H1 (cell line): ENCODE results near the gene ZNF57. TPM values are rescaled to one million over a fixed set of nuclear protein-coding genes. Genes with fewer than 3 reads are reported as not detected.

ENCODE experiments used
- CTCF ChIA-PET: fragments of 300-600 bp; sonication (Branson Sonifier 250); formaldehyde crosslinking; loops from one replicate; lab custom pipeline; 2021; ENCODE audit not compliant: partially characterized antibody; lab: Charles Lee
- POLR2A ChIA-PET: fragments of 300-600 bp; sonication (Branson Sonifier 250); formaldehyde crosslinking; loops from one replicate; lab custom pipeline; 2021; ENCODE audit warnings: inconsistent platforms; ENCODE audit not compliant: partially characterized antibody; lab: Charles Lee
- DNase-seq, 2 experiments: peaks; one replicate each; pipeline versions ENCODE4 v3.0.0 to v3.0.0-alpha.2; 2010 to 2022; ENCODE audit warnings: low spot score in 2 of 2, low read depth in 1 of 2, mixed read lengths in 1 of 2
- FAIRE-seq: peaks from 2 replicates; lab custom pipeline; 2011; peaks lifted over from hg19 to GRCh38; lab: Jason Lieb, UNC
- H2AFZ ChIP-seq: 2 replicates; pipeline ENCODE4 v1.8.1; 2012; ENCODE audit warnings: low read length, inconsistent platforms
- H2AK5ac ChIP-seq: 2 replicates; pipeline ENCODE4 v1.6.1; 2013; ENCODE audit warnings: low read depth, low read length
- H2BK120ac ChIP-seq: replicated peaks from 2 replicates; pipeline ENCODE3; 2013; ENCODE audit warnings: low read depth, low read length, inconsistent platforms
- H2BK12ac ChIP-seq: 2 replicates; pipeline ENCODE4 v1.6.1; 2013; ENCODE audit warnings: low read depth, low read length
- H2BK15ac ChIP-seq: 2 replicates; pipeline ENCODE4 v1.6.1; 2013; ENCODE audit warnings: low read length
- H2BK20ac ChIP-seq: 2 replicates; pipeline ENCODE4 v1.6.1; 2013; ENCODE audit warnings: low read length
- H2BK5ac ChIP-seq: 2 replicates; pipeline ENCODE4 v1.6.1; 2013; ENCODE audit warnings: low read depth, low read length
- H3K14ac ChIP-seq: 2 replicates; pipeline ENCODE4 v1.6.1; 2013; ENCODE audit warnings: inconsistent platforms; ENCODE audit not compliant: insufficient read length
- H3K18ac ChIP-seq: 2 replicates; pipeline ENCODE4 v1.6.1; 2013; ENCODE audit warnings: low read length; ENCODE audit errors: extremely low read depth
- H3K23ac ChIP-seq: 2 replicates; pipeline ENCODE4 v1.6.1; 2013; ENCODE audit warnings: inconsistent platforms; ENCODE audit not compliant: insufficient read length
- H3K23me2 ChIP-seq: 2 replicates; pipeline ENCODE4 v1.6.1; 2013; ENCODE audit warnings: low read depth, low read length
- H3K27ac ChIP-seq: 2 replicates; pipeline ENCODE4 v1.6.1; 2011; ENCODE audit warnings: low read depth, low read length, inconsistent platforms
- H3K27me3 ChIP-seq, 4 experiments: replicated peaks in 1 of 4; 1 replicate in 1 of 4; 2 replicates in 3 of 4; pipeline versions ENCODE4 v1.6.1 to v1.8.1; 2011 to 2013; ENCODE audit warnings: low read length in 3 of 4, mild to moderate bottlenecking in 3 of 4, inconsistent platforms in 2 of 4, mixed read lengths in 2 of 4, moderate library complexity in 1 of 4; ENCODE audit not compliant: control insufficient read depth in 3 of 4, insufficient read depth in 3 of 4; ENCODE audit errors: extremely low read depth in 1 of 4
- H3K36me3 ChIP-seq, 4 experiments: 2 replicates each; pipeline versions ENCODE4 v1.6.1 to v1.8.1; 2011 to 2013; ENCODE audit warnings: mild to moderate bottlenecking in 4 of 4, low read length in 3 of 4, moderate library complexity in 2 of 4, control low read depth in 1 of 4, inconsistent platforms in 1 of 4; ENCODE audit not compliant: insufficient read depth in 4 of 4, control insufficient read depth in 2 of 4
- H3K4ac ChIP-seq: replicated peaks from 2 replicates; pipeline ENCODE3; 2013; ENCODE audit warnings: low read length, low read depth, mixed read lengths, inconsistent platforms; ENCODE audit not compliant: insufficient read length
- H3K4me1 ChIP-seq, 4 experiments: replicated peaks in 1 of 4; 1 replicate in 1 of 4; 2 replicates in 3 of 4; pipeline versions ENCODE4 v1.6.1 to v1.8.1; 2011 to 2013; ENCODE audit warnings: low read length in 3 of 4, inconsistent platforms in 2 of 4, mixed read lengths in 1 of 4; ENCODE audit not compliant: insufficient read depth in 4 of 4, control insufficient read depth in 3 of 4
- H3K4me2 ChIP-seq, 2 experiments: 2 replicates each; pipeline versions ENCODE4 v1.6.1 to v1.8.1; 2011 to 2013; ENCODE audit warnings: low read depth in 2 of 2, low read length in 2 of 2, control low read depth in 1 of 2, inconsistent platforms in 1 of 2, mild to moderate bottlenecking in 1 of 2; ENCODE audit not compliant: insufficient read depth in 1 of 2
- H3K4me3 ChIP-seq, 4 experiments: fragments of 200-600, 300-600 bp in 1 of 4; sonication (generic), shearing (Covaris generic), sonication (Bioruptor Twin) in 1 of 4; 2 replicates each; pipeline versions ENCODE4 v1.5.1 to v1.8.1; 2011 to 2016; ENCODE audit warnings: low read length in 4 of 4, low read depth in 3 of 4, control low read depth in 2 of 4, inconsistent platforms in 2 of 4, mild to moderate bottlenecking in 2 of 4, mixed read lengths in 1 of 4, moderate library complexity in 1 of 4; ENCODE audit not compliant: insufficient read depth in 2 of 4; ENCODE audit errors: extremely low read depth in 1 of 4
- H3K56ac ChIP-seq: replicated peaks from 2 replicates; pipeline ENCODE3; 2013; ENCODE audit warnings: low read depth, mild to moderate bottlenecking, mixed read lengths, low read length, inconsistent platforms; ENCODE audit not compliant: insufficient read length
- H3K79me1 ChIP-seq: 2 replicates; pipeline ENCODE4 v1.6.1; 2013; ENCODE audit warnings: low read depth, low read length, control low read depth
- H3K79me2 ChIP-seq, 2 experiments: 2 replicates each; pipeline versions ENCODE4 v1.6.1 to v1.8.1; 2012 to 2013; ENCODE audit warnings: low read length in 2 of 2, mild to moderate bottlenecking in 2 of 2, inconsistent platforms in 1 of 2; ENCODE audit not compliant: insufficient read depth in 2 of 2, control insufficient read depth in 1 of 2
- H3K9ac ChIP-seq, 4 experiments: replicated peaks in 1 of 4; 1 replicate in 1 of 4; 2 replicates in 3 of 4; pipeline versions ENCODE4 v1.6.1 to v1.8.1; 2011 to 2013; ENCODE audit warnings: low read depth in 3 of 4, low read length in 3 of 4, control low read depth in 2 of 4, mild to moderate bottlenecking in 2 of 4, moderate library complexity in 2 of 4, inconsistent platforms in 1 of 4; ENCODE audit errors: extremely low read depth in 1 of 4
- H3K9me3 ChIP-seq, 2 experiments: 2 replicates each; pipeline versions ENCODE4 v1.6.1 to v1.8.1; 2012 to 2013; ENCODE audit warnings: mild to moderate bottlenecking in 2 of 2, moderate library complexity in 2 of 2, control low read depth in 1 of 2, inconsistent platforms in 1 of 2, low read depth in 1 of 2, low read length in 1 of 2, mixed read lengths in 1 of 2; ENCODE audit not compliant: insufficient read depth in 2 of 2
- H4K20me1 ChIP-seq, 2 experiments: replicated peaks in 1 of 2; 2 replicates each; pipeline versions ENCODE3 to v1.8.1; 2011 to 2013; ENCODE audit warnings: inconsistent platforms in 2 of 2, low read length in 2 of 2, mild to moderate bottlenecking in 1 of 2; ENCODE audit not compliant: insufficient read depth in 2 of 2, control insufficient read depth in 1 of 2
- H4K5ac ChIP-seq: 2 replicates; pipeline ENCODE4 v1.6.1; 2013; ENCODE audit warnings: low read length, low read depth, mixed read lengths, inconsistent platforms; ENCODE audit not compliant: insufficient read length
- H4K8ac ChIP-seq: 2 replicates; pipeline ENCODE4 v1.8.0; 2013; ENCODE audit warnings: mild to moderate bottlenecking, moderate library complexity, low read length, inconsistent platforms; ENCODE audit not compliant: insufficient read depth; ENCODE audit errors: extremely low read depth
- H4K91ac ChIP-seq: replicated peaks from 2 replicates; pipeline ENCODE3; 2013; ENCODE audit warnings: low read length, mixed read lengths, inconsistent platforms; ENCODE audit not compliant: insufficient read length
- BCL11A ChIP-seq, 2 experiments: IDR thresholded peaks; one replicate each; pipeline ENCODE4 v1.6.1; 2011; ENCODE audit warnings: low read depth in 2 of 2, low read length in 2 of 2, mild to moderate bottlenecking in 2 of 2
- CHD1 ChIP-seq: IDR thresholded peaks from 2 replicates; pipeline ENCODE4 v1.6.1; 2012; ENCODE audit warnings: low read depth, low read length, improper control_type of control experiment
- CTCF ChIP-seq, 3 experiments: IDR thresholded peaks; 1 replicate in 2 of 3; 2 replicates in 1 of 3; pipeline versions ENCODE4 v1.5.1 to v1.6.1; 2011; ENCODE audit warnings: low read length in 3 of 3, mild to moderate bottlenecking in 3 of 3, inconsistent platforms in 2 of 3, low read depth in 1 of 3, moderate library complexity in 1 of 3; ENCODE audit not compliant: insufficient read depth in 1 of 3; ENCODE audit errors: control extremely low read depth in 1 of 3
- HDAC6 ChIP-seq: IDR thresholded peaks from one replicate; pipeline ENCODE4 v1.7.1; 2012; ENCODE audit warnings: low read depth, mild to moderate bottlenecking, inconsistent platforms, low read length, moderate library complexity
- JUN ChIP-seq: IDR thresholded peaks from 2 replicates; pipeline ENCODE4 v1.6.1; 2011; ENCODE audit warnings: low read depth, mild to moderate bottlenecking, improper control_type of control experiment, low read length
- JUND ChIP-seq: IDR thresholded peaks from 2 replicates; pipeline ENCODE4 v1.6.1; 2011; ENCODE audit warnings: mild to moderate bottlenecking, improper control_type of control experiment, low read length
- KDM1A ChIP-seq: fragments of 200-600, 300-600 bp; sonication (generic); IDR thresholded peaks from 2 replicates; pipeline ENCODE4 v1.7.1; 2016; ENCODE audit warnings: mild to moderate bottlenecking, low read length, borderline replicate concordance
- NANOG ChIP-seq: IDR thresholded peaks from 2 replicates; pipeline ENCODE4 v1.6.1; 2011; ENCODE audit warnings: low read length, low read depth, mild to moderate bottlenecking, inconsistent platforms; ENCODE audit not compliant: insufficient read depth, poor library complexity, severe bottlenecking
- NRF1 ChIP-seq: IDR thresholded peaks from 2 replicates; pipeline ENCODE4 v1.6.1; 2011; ENCODE audit warnings: mild to moderate bottlenecking, low read depth, low read length, improper control_type of control experiment
- POLR2A ChIP-seq, 2 experiments: IDR thresholded peaks; 1 replicate in 1 of 2; 2 replicates in 1 of 2; pipeline ENCODE4 v1.6.1; 2011; ENCODE audit warnings: low read depth in 2 of 2, low read length in 2 of 2, mild to moderate bottlenecking in 2 of 2; ENCODE audit errors: control extremely low read depth in 1 of 2
- RBBP5 ChIP-seq: IDR thresholded peaks from 2 replicates; pipeline ENCODE4 v1.7.1; 2012; ENCODE audit warnings: low read depth, mild to moderate bottlenecking, inconsistent platforms, low read length, moderate library complexity, borderline replicate concordance
- WGBS, 2 experiments: shearing (Covaris generic) in 1 of 2; methylation state at CpG; one replicate each; pipeline versions ENCODE4 v1.1.6 to v1.1.7; 2013 to 2015; ENCODE audit warnings: low lambda C conversion rate in 2 of 2, mixed read lengths in 2 of 2, inconsistent platforms in 1 of 2, low coverage in 1 of 2, missing lambda C conversion rate in 1 of 2; ENCODE audit not compliant: insufficient replicate concordance in 2 of 2, insufficient coverage in 1 of 2, insufficient read length in 1 of 2; ENCODE audit errors: extremely low coverage in 1 of 2, missing lambda C conversion rate in 1 of 2; 5-methylcytosine and 5-hydroxymethylcytosine counted together
- polyA plus RNA-seq, 7 experiments: library from polyadenylated mRNA; depleted of rRNA in 3 of 7; stranded (reverse) in 5 of 7; unstranded in 2 of 7; fragments of >200 nt in 5 of 7; fragments of 200-250 nt in 2 of 7; gene quantifications; 1 replicate in 5 of 7; 2 replicates in 1 of 7; 4 replicates in 1 of 7; pipeline versions ENCODE4 v1.2.1 to v1.2.3, GENCODE V29; 2011 to 2013; ENCODE audit warnings: missing spikeins in 2 of 7, mixed read lengths in 2 of 7
- total RNA-seq: library from RNA; stranded (reverse); fragmentation: NEBNext Ultra II Directional; extraction: Animal tissue kit (Norgen Biotek cat#: 25700); gene quantifications from 2 replicates; pipeline ENCODE4 v1.2.1, GENCODE V29; 2021

ZNF57 gene
- total and polyA plus RNA-seq, 2 of the 8 experiments (the other 6 are each of a cell fraction or from before 2014, with no cell fraction given): 4.9 to 8.9 TPM

- Histone ChIP-seq H2BK5ac (no peak overlapping the region), H3K4me2 (no peak overlapping the region), H3K9me3 (peaks cover 11 to 12% of the 10 kb centered on the region in 2 experiments), H4K20me1 (no peaks in the 10 kb centered on the region), H4K5ac (no peak overlapping the region), H4K91ac (no peak overlapping the region), H2BK120ac (no peak overlapping the region), H2AK5ac (no peak overlapping the region), H3K4me3 (no peak overlapping the region), H3K79me1 (no peaks in the 10 kb centered on the region), H3K4ac (no peak overlapping the region), H3K27ac (no peak overlapping the region), H2BK20ac (no peak overlapping the region), H3K27me3 (no peaks in the 10 kb centered on the region), H2AFZ (no peak overlapping the region), H3K56ac (no peak overlapping the region), H3K18ac (no peak overlapping the region), H3K36me3 (peaks cover 0 to 5% (median 0%) of the 10 kb centered on the region in 4 experiments; a peak in 1 of 8 replicates), H3K14ac (no peak overlapping the region), H2BK12ac (no peak overlapping the region), H3K4me1 (peaks cover 0 to 9% (median 2%) of the 10 kb centered on the region in 4 experiments; a peak in 3 of 7 replicates), H3K23me2 (no peaks in the 10 kb centered on the region), H3K9ac (no peak overlapping the region), H3K23ac (no peak overlapping the region), H4K8ac (no peak overlapping the region; the same call in 1 of the 2 replicates), H2BK15ac (no peak overlapping the region), H3K79me2 (no peaks in the 10 kb centered on the region)
- POLR2A ChIA-PET: no interaction called here
- 87% methylated on average over 15 of the region's 18 CpGs; no CpG with 5 or more reads in 1 of the 2 experiments for WGBS, 2 experiments
- CTCF ChIA-PET: interaction anchor here (1.0 kb wide), 2 partner anchors 22 to 39 kb away, joined by 3 read pairs; no protein-coding TSS in a partner anchor
- FAIRE-seq: no peak
- DNase-seq: no peak
- TF ChIP-seq POLR2A (IDR thresholded peaks at IDR 0.05; ENCODE audit: control extremely low read depth in 1 of 2, low read depth in 2 of 2, low read length in 2 of 2) (no peak), HDAC6 (no peak), KDM1A (no peak), JUND (no peak), CHD1 (no peak), CTCF (IDR thresholded peaks at IDR 0.05; ENCODE audit: control extremely low read depth in 1 of 3, insufficient read depth in 1 of 3, low read depth in 1 of 3, low read length in 3 of 3) (no peak), BCL11A (IDR thresholded peaks at IDR 0.05; ENCODE audit: low read depth in 2 of 2, low read length in 2 of 2) (no peak), NANOG (no peak), JUN (no peak), RBBP5 (no peak), NRF1 (no peak)
These were observed 26.3 kb downstream of the ZNF57 start for GRCh38 chr19:2927032-2927430.
